GM19468 (cell line): ENCODE data around the gene IL3.

ENCODE experiments used
- ATAC-seq: cut with Tn5 transposase; IDR thresholded peaks from one replicate; pipeline ENCODE4 v1.9.1; 2021; ENCODE audit warnings: mild to moderate bottlenecking, moderate library complexity, moderate number of reproducible peaks; ENCODE audit not compliant: unreplicated experiment; ENCODE audit errors: extremely low read depth

The IL3 gene

GRCh38 chr5:132055808-132056609 is 4.4 kb upstream of the IL3 start:
- no peak for ATAC-seq

GRCh38 chr5:132056610-132057497 is 3.6 kb upstream of the IL3 start:
- no peak for ATAC-seq

- ATAC-seq, result no peak
Observed at GRCh38 chr5:132057498-132058255, 2.8 kb upstream of the IL3 start.

DNA sequence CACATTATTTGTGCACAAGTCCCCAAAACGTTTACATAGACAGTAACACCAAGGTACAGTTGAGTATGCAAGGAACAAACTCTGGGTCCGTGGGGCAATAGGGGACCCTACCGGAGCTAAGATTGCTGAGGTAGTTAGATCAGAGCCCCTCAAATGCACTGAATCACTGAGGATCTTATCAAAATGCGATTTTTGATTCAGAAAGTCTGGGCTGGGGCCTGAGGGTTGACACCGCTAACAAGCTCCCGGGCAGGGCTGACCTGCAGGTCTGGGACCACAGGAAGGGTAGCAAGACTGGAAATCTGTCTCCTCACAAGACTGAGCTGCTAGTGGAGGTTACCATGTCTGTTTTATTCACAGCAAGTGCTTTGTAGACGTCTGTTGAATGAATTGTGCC is 1.8 kb upstream of the IL3 start:
- no peak for ATAC-seq

DNA sequence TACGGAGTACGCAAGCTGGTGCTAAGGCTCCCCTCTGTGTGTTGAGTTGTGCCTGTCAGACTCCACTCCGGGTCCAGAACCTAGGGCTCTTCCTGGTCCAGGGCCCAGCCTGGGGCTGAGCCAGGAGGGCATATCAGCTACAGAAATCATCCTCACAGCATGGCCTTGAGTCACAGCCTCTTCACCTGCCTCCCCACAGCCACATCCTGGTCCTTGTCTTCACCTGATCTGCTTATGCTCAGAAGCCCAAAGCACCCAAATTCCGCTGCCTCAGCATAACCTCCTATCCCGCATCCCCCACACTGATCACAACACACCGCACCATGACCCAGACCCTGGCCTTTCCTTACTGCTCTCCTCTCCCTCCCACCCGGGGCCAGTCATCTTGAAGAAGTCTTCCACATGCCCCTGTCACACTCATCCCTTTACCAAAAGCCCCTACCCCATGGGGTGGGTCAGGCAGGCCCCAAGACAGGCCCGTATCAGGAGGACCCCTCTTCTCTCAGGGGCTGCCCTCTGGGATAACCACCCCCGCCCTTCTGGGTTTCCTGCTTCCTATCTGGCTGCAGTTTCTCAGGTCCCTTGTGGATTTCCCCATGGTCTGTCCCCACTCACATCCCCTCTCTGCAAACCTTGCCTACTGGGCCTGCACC is 1.3 kb upstream of the IL3 start:
- ATAC-seq, result no peak

GRCh38 chr5:132059696-132060500 is 557 bp upstream of the IL3 start:
- ATAC-seq, result no peak

DNA sequence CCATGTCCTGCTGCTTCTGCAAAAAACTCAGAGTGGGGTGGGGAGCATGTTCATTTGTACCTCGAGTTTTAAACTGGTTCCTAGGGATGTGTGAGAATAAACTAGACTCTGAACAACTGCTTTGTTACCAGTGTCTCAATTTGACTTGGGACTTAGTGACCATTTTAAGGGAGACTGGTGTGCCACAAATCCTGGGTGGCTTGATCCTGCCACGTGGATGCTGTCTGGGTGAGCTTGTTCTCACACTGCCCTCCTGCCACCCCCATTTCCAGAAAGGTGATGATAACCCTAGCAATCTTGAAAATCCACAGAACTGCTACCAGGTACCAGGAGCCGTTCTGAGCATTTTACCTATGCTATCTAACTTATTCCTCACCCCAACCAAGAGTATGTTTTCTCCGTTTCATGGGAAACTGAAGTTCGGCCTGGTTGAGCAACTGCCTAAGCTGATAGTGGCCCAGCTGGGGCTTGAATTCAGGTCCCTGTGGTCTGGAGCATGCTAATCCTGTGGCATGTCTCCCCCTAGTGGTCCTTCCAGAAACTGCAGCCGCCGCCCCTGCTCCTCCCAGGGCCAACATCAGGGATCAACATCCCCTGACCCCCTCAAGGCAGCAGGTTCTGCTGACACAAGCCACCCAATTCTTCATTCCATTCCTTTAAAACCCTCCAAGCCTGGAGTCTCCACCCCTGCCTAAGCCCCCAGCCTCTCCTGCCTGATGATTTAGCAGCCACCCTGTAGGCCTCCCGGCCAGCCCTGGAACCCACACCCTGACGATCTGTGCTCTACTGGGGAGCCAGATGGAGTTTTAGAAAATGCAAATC is 2.8 kb downstream of the IL3 start:
- ATAC-seq, result no peak

DNA sequence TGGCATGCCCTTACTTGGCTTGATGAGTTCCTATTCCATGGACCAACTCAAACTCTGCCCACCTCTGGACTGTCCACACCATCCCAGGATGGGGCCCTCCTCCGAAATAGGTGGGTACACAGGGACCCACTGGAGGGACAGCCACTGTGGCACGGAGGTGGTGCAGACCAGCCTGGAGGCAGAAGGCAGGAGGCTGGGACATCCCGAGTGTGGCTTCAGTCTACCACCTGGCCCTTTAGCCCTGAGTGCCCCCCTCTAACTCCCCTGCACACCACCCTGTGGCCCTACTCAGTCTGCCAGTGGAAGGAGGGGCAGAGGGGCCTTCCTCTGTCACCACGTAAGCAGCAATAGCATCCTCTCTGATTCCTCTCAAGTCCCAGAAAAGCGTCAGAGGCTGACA is 3.7 kb downstream of the IL3 start:
- no peak for ATAC-seq

DNA sequence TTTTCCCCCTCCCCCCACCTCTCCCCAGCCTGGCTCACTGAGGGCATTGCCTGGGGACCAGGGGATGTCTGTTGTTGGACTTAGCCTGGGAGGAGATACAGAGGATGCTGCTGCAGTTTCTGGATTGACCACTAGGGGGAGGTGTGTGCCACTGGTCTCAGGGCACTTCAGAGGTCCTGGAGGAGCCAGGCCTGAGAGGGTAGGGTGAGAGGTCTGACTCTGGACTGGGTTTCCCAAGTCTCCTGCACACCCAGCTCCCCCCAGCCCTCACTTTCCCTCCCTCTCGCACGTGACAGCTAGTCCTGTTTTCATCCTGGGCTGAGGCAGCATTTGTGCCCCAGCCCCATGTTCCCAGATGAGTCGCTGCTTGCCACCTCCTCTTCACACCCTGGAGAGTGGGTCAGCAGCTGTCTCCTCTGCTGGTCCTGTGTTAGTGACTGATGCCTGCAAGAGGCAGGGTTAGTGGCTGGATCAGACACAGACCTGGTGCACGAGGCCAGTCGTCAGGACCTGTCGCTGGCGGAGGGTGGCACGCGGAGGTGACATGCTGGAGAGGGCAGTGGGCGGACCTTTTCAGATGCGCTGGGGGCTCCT is 4.4 kb downstream of the IL3 start:
- ATAC-seq, result peak; percentile 44

DNA sequence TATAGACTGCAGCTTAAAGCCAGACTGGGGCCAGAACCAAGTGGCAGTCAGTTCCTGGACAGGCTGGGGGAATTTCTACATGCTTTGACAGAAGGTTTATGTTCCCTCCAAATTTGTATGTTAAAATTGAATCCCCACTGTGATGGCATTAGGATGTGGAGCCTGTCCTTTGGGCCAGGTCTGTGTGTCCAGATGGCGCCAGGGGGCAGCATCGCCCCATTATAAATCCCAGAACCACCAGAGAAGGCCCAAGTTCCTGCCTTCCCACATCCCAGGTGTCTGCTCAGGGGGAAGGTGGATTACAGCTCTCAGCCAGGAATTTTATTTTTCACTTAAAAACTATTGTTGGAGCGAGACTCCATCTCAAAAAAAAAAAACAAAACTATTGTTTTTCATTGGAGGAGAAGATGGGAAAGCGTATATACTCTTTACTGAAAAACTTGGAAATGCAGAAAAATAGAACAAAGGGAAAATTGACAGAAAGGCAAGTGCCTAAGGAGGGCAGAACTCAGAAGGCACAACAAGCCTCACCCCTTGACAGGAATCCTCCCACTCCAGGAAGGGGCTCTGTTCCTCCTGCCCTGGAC is 5.0 kb downstream of the IL3 start:
- no peak for ATAC-seq

GRCh38 chr5:132065951-132066701 is 5.7 kb downstream of the IL3 start:
- ATAC-seq, result no peak

DNA sequence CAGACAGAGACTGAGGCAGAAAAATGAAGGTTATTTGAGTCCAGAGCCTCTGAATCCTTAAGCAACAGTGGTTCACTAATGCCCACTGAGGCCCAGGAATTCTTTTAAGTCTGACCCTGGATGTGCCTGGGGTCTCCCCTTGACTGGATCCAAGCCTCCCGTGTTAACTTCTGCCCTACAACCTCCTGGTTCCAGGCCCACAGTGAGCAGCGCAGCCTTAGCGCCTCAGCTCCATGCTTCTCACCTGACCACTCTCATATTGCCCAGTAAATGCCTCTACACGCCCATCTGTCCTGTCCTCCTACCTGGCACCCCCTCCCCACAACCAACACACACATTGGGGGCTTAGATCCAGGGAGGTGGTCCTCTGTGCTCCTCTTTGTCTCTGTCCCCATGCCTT is 6.4 kb downstream of the IL3 start:
- no peak for ATAC-seq

DNA sequence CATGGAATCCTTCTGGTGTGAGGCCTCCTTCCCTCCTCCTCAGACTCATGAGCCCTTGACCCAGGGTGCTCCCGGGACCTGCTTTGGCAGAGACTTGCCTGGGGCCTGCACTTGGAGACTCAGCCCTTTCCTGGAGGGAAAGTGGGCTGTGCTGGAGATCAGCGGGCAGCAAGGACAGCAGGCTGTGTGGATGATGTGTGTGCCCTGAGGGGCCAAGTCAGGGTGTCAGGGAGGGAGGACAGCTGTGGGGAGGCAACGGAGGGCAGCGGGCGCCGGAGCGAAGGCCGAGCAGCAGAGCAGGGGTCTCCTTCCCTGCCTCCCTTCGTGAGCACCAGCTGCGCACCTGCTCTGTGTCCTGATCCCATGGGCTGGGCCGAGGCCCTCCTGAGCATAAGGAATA is 7.0 kb downstream of the IL3 start:
- no peak for ATAC-seq

DNA sequence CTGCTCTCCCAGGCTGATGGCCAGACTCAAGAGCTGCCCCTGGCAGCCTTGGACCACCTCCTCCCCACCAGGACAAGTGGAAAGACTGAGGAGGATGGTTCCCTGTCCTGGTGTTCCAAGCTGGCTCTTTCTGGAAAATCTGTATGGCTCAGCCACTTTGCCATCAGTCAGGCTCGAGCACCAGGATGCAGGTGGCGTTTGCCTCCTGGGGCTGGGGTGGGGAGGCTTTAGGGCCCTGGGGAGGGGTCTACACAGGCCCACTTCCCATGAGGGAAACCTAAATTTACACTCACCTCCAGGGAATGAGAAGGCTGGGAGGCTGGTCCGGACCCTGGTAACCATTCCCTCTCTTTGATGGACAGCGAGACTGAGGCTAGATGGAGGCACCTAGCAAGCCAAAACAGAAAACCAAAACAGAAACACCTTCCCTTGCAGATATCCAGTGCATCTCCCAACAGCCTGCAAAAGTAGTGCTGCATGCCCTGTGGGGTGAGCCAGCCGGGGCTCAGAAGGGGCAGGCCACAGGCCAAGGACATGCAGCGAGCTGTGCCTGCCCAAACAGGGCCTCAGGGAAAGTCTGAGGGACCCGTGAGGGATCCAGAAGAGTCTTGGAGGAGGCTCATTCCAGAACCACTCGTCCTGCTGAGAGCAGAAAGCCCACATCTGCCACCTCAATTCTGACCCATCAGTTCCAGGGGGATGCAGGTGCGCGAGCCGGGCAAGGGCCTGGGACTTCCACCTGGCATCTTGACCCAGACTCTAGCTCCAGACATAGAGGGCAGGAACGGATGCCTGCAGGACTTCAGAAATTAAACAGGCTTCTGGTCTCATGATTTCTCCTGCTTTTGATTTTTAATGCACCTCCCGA is 7.7 kb downstream of the IL3 start:
- ATAC-seq, result no peak

DNA sequence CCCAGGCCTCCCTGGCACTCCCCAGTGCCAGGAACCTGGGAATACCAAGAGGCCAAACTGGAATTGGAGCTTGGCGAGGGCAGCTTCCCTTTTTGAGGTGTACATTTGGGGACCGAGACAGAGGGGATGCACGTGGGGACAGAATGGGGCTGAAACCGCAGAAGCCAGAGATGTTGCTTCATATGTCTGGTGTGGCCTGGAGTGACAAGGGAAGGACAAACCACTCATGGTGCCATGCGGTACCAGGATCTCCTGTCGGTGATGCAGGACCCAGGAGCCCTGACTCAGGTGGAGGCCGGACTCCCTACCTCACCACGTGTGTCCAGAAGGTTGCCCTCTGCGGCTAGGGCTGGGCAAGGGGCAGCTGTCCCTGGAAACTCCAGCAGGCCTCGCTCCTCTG is 9.1 kb downstream of the IL3 start:
- no peak for ATAC-seq

- ATAC-seq, result no peak
Observed at GRCh38 chr5:132069994-132070393, 9.5 kb downstream of the IL3 start.
